NCI-H82 treated with DMSO at 0.1 percent for 48 hours (cell line): ENCODE data around the gene RANGRF.

Experiments used
- DNase-seq: peaks from one replicate; lab custom pipeline; 2025; ENCODE audit not compliant: unreplicated experiment; lab: John Stamatoyannopoulos, UW

RANGRF gene

DNA sequence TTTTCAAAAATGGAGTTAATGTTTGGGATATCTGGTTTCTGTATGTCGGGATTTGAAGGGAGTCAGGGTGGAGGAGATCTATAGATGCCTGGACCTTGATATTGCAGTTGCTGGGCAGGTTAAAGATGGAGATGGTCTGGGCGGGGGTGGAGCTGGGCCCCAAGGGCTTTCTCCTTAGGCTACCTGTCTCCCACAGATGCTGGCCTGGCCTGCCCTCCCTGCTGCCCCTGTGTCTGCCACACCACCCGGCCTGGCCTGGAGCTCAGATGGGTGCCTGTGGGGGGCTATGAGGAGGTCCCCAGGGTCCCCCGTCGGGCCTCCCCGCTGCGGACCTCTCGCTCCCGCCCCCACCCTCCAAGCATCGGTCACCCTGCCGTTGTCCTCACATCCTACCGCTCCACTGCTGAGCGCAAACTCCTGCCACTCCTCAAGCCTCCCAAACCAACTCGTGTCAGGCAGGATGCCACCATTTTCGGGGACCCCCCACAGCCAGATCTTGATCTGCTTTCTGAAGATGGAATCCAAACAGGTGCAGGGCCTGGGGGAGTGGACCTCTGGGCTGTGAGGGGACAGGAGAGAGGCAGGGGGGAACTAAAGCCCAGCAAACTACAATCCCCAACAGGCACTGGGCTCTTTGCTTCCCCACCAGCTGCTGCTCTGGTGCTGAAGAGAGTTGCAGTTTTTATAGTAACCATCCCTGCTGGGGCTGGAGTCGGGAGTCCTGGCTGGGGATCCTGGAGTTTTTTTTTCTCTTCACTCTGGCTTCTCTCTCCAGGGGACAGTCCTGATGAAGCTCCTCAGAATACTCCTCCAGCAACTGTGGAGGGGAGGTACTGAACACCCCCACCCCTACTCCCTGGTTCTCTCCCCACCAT lies 24.5 kb downstream of the RANGRF start:
- DNase-seq: no peak

GRCh38 chr17:8314797-8315763 lies 26.6 kb downstream of the RANGRF start:
- DNase-seq: no peak

DNA sequence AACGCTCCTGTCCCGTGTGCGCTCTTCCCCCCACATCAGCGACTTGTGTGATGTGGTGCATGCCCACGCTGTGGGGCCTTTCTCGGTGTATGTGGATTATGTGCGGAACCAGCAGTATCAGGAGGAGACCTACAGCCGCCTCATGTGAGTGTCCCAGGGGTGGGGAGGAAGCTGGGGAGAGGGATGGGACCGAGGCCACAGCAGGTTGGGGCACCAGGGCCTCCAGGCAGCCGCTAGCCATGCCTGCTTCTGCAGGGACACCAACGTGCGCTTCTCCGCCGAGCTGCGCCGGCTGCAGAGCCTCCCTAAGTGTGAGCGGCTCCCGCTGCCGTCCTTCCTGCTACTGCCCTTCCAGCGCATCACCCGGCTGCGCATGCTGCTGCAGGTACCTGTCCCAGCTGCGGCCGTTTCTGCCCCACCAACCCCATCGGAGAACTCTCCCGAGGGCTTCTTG lies 27.3 kb downstream of the RANGRF start:
- DNase-seq: no peak

DNA sequence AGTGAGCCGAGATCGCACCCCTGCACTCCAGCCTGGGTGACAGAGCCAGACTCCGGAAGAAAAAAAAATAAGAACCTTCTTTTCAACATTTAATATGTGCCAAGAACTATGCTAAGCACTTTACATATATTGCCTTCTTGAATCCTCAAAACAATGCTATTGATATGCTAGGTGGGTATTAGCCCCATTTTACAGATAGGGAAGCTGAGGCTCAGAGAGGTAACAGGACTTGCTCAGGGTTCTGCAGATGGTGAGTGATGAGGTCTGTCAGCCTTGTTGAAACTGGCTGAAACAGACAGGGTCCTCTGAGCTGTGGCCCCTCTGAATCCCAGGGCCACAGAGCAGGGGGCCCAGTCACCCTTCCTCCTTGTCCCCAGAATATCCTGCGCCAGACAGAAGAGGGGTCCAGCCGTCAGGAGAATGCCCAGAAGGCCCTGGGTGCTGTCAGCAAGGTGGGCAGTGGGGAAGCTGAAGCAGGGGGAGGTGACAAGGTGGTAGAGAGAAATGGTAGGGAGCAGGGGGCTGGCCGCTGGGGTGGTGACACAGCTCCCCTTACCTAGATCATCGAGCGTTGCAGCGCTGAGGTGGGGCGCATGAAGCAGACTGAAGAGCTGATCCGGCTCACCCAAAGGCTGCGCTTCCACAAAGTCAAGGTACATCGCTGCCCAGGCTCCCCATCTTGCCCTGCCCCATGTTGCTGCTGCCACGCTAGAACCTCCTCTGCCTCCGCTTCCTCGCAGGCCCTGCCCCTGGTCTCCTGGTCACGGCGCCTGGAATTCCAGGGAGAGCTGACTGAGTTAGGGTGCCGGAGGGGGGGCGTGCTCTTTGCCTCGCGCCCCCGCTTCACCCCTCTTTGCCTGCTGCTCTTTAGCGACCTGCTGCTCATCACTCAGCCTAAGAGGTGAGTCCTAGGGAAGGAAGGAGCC lies 29.8 kb downstream of the RANGRF start:
- DNase-seq: no peak

GRCh38 chr17:8320262-8320661 lies 31.8 kb downstream of the RANGRF start:
- no peak for DNase-seq

DNA sequence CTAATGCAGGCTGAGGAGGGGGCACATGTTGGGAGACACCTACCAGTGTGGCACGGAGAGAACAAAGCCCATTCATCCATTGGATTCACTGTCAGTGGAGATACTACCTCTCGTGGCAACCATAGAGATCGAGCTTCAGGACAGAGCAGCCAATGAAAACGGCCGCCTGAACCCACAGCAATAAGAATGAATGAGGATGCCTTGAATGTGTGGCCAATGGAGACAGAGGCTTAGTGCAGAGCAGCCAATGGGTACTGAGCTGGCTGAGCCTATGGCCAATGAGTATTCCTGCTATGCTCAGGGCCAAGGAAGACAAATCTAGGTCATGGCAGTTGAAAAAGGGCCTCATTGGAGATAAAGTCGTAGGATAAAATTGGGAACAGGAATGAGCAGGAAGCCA lies 32.5 kb downstream of the RANGRF start:
- DNase-seq: no peak

DNA sequence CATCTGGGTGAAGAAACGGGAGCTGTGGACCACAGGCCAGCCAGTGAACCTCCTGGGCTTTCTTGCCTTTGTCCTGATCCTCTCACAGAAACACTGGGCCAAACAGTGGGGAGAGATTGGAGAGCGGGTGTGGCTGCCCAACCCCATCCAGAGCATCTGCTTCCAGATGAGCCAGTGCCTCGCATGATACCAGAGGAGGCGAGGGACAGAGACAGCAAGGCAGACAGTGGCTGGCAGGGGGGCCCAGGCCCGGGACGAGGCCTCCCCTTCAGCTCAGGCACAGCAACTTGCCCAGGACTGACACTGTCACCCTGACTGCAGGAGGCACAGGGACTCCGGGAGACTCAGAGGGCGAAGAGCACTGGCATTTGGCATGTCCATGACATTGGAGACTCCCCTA lies 33.6 kb downstream of the RANGRF start:
- no peak for DNase-seq

DNA sequence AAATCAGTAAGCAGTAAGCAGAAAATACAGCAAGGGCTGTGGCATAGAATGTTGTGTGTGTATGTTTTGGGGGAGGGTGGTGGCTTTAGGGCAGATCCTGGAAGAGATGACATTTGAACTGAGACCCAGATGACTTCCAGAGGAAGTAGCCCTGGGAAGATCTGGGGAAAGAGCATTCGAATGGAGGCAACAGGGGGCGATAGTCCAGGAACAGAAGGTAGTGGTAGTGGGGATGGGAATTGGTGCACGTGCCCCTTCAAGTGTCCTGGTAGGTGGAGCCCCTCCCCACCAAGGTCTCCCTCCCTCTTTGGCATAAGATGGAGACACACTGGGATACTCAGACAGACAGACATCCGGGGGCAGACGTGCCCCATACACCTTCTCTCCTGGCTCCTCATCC lies 35.7 kb downstream of the RANGRF start:
- DNase-seq: no peak

DNA sequence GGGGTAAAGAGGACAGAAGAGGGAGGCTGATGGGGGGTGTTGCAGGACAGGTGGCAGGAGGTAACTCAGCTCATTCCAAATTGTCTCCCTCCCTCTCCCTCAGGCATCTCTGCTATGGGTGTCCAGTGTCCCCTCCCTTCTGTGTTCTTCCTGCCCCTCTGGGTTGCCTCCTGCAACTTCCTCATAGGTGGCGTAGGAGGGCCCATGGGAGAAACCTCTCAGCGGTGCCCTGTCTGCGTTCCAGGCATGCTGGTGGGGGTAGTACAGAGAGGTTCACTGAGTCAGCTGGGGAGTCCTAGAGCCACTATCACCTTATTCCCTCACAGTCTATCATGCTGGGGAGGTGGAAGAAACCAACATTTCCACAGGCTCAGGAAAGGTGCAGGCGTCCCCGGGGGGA lies 36.5 kb downstream of the RANGRF start:
- DNase-seq: no peak

GRCh38 chr17:8326511-8327302 lies 38.2 kb downstream of the RANGRF start:
- DNase-seq: no peak

GRCh38 chr17:8327303-8327649 lies 38.8 kb downstream of the RANGRF start:
- no peak for DNase-seq

DNA sequence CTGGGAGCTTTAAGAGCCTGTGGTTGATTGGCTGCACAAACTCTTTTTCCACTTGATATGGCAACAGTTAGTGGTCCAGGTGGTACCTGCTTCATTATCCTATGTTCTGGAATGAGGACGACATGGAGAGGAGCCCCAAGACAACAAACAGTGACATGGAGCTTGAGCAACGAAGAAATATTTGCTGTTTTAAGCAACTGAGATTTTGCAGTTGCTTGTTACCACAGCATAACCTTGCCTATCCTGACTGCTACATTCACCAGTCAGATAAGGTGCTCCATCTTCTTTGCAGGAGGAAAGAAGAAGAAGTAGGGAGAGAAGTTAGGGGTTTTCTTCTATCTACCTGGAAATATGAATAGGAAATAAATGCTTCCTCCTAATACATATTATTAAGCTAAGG lies 43.7 kb downstream of the RANGRF start:
- DNase-seq: no peak

GRCh38 chr17:8332688-8333087 lies 44.2 kb downstream of the RANGRF start:
- DNase-seq: no peak

DNA sequence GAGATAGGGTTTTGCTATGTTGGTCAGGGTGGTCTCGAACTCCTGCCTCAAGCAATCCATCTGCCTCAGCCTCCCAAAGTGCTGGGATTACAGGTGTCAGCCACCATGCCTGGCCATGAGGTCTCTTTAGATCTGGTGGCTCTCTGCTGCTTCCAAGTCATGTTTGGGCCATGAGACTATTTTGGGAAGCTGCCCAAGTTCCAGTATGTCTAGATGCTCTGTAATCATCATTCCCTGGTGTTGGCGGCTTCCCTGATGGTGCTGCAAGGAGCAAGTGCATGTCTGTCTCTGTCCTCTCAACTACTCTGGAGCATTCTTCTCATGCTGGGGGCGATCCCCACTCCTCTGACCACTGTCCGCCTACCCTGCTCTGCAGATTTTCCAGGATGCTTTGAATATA lies 44.8 kb downstream of the RANGRF start:
- no peak for DNase-seq

DNA sequence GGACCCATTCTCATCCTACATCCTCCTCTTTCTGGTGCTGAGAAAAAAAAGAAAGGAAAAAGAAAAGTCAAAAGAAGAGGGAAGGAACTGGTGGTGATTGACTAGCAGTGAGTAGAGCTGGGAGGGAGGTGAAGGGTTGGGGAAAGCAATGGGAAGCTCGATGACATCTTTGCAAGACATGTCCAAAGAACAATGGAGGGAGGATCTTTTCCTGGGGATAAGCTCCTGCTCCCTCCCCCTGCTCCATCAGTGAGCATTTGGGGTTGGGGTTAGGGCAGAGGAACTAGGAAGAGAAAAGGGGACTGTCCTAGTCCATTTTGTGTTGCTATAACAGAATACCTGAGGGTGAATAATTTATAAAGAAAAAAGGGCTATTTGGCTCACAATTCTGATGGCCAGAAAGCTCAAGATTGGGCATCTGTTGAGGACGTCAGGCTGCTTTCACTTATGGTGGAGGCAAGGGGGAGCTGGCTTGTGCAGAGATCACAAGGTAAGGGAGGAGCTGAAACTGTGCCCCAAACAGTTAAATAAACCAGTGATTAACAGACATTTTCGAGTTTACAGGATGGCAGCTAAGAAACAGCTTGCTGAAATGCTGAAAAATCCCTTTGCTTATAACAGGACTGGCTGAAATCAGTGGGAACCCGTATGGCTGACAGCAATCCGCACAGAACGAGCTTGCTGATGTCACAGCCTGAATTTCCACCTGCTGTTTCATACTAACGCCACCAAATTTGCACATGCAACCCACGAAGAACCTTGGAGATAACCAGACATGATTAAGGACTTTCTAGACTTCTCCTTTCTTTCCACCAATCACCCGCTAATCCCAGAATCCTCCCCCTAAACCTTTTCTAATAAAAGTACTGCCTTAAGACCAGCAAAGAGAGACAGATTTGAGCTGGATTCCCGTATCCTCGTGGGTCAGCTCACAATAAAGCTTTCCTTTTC lies 49.6 kb downstream of the RANGRF start:
- DNase-seq: peak; percentile 54

GRCh38 chr17:8338753-8339140 lies 50.3 kb downstream of the RANGRF start:
- DNase-seq: no peak

DNA sequence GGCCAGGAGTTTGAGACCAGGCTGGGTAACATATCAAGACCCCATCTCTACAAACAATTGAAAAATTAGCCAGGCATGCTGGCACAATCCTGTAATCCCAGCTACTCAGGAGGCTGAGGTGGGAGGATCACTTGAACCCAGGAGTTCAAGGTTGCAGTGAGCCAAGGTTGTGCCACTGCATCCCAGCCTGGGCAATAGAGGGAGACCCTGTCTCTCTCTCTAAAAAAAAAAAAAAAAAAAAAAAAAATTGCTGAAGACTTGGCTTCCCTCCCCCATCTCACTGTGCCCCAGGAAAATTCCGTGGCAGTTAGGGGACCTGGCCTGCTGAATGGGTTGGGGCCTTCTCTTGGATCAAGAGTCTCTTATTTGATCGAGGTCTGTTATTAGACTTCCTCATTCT lies 51.1 kb downstream of the RANGRF start, which contains the start of gene ODF4:
Gene ODF4 (plus strand): TSS at position 301 of the 400 bp plus-strand sequence. CDS start 212 bp downstream, outside the sequence.
- no peak for DNase-seq
